Esophagus squamous epithelium (tissue), 4 donors: Measurements from ENCODE around the gene SERGEF.

ENCODE experiments used
- CTCF ChIP-seq, 6 experiments: fragments of 450-650 bp in 4 of 6; fragments of 200-600 bp in 2 of 6; sonication (generic) in 2 of 6; IDR thresholded peaks; one replicate each; pipeline ENCODE4 v1.5.1; 2016 to 2019; ENCODE audit warnings: antibody characterized with exemption in 6 of 6, mild to moderate bottlenecking in 4 of 6, moderate library complexity in 4 of 6
- POLR2A ChIP-seq, 4 donors: fragments of 450-650 bp; IDR thresholded peaks; one replicate each; pipeline ENCODE4 v1.6.1; 2017; ENCODE audit warnings: antibody characterized with exemption in 4 of 4, mild to moderate bottlenecking in 4 of 4, moderate library complexity in 3 of 4

DNA sequence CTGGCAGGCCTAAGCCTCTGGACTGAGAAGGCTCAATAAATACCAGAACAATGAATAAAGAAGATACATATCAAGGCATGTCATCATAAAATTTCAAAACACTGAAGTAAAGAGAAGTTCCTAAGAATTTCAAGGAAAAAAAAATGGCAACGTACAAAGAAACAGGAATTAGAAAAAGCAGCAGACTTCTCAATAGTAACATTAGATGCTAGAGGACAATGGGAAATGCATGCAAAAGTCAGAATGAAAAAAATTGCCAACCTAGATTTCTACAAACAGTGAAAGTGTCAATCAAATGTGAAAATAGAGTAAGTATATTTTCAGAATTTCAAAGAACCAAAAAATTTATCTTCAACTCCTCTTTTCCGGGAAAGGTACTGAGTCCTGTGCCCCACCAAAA is 153.3 kb downstream of the SERGEF start:
- TF ChIP-seq CTCF (IDR thresholded peaks at IDR 0.05) (no peak), POLR2A (IDR thresholded peaks at IDR 0.05) (no peak)
